GM20000 (cell line): ENCODE data around the gene CD200.
"Not testable (repeated sequence)": the region's sequence is repeated elsewhere in the genome, so short reads cannot be mapped to it uniquely, and the experiment has no call there.

Experiments
- DNase-seq: peaks from one replicate; pipeline ENCODE4 v3.0.0; 2012; ENCODE audit warnings: low spot score
- CTCF ChIP-seq: IDR thresholded peaks from 2 replicates; pipeline ENCODE4 v1.5.1; 2012; ENCODE audit warnings: mild to moderate bottlenecking, control low read depth; ENCODE audit errors: extremely low read depth, missing control alignments

Gene CD200

GRCh38 chr3:112395181-112395895 is 62.4 kb downstream of the CD200 start:
- TF ChIP-seq CTCF: no peak
- DNase-seq: no peak

- DNase-seq: no peak
- no peak for TF ChIP-seq CTCF
Observed at GRCh38 chr3:112395896-112396290, 62.9 kb downstream of the CD200 start.

GRCh38 chr3:112397556-112397955 is 64.6 kb downstream of the CD200 start:
- DNase-seq: no peak
- no peak for TF ChIP-seq CTCF

GRCh38 chr3:112399064-112399463 is 66.1 kb downstream of the CD200 start:
- no peak for DNase-seq
- TF ChIP-seq CTCF: no peak

- not testable (repeated sequence) for DNase-seq
Observed at GRCh38 chr3:112399554-112399953, 66.6 kb downstream of the CD200 start.

- not testable (repeated sequence) for DNase-seq
Observed at GRCh38 chr3:112400317-112400716, 67.4 kb downstream of the CD200 start.

- DNase-seq: no peak
- no peak for TF ChIP-seq CTCF
Observed at GRCh38 chr3:112401617-112402016, 68.7 kb downstream of the CD200 start.

GRCh38 chr3:112403103-112403502 is 70.1 kb downstream of the CD200 start:
- DNase-seq: no peak
- no peak for TF ChIP-seq CTCF

GRCh38 chr3:112404924-112405549 is 72.1 kb downstream of the CD200 start:
- not testable (repeated sequence) for DNase-seq
